ENCODE data around the gene SAFB. TPM values are rescaled to one million over a fixed set of nuclear protein-coding genes. Genes with fewer than 3 reads are reported as not detected.
"Not testable (repeated sequence)": the region's sequence is repeated elsewhere in the genome, so short reads cannot be mapped to it uniquely, and the experiment has no call there.

SAFB gene
- total RNA-seq, 1 experiment from 2014 or later = 68.7 TPM

- intact Hi-C loops (cut with micrococcal nuclease; ENCODE audit: unreplicated experiment) = no loop called here
- peaks cover 26% of the 10 kb centered on the region for H4K20me1 ChIP-seq (ENCODE audit: insufficient read depth)
- H3K9me2 ChIP-seq (ENCODE audit: insufficient read depth) = no peaks in the 10 kb centered on the region
- H3K27me3 ChIP-seq (ENCODE audit: insufficient read depth, low read depth) = no peaks in the 10 kb centered on the region
- H3K9me3 ChIP-seq (ENCODE audit: insufficient read depth, low read depth) = no peaks in the 10 kb centered on the region
- peaks cover 8% of the 10 kb centered on the region for H3K79me2 ChIP-seq (ENCODE audit: low read depth)
- H3K36me3 ChIP-seq (ENCODE audit: low read depth) = no peaks in the 10 kb centered on the region; the same call in 1 of the 2 replicates
- H3K27ac ChIP-seq = no peak overlapping the region
- ChIA-PET POLR2A (ENCODE audit: unreplicated experiment) (no interaction called here), CTCF (no interaction called here)
- H3K4me1 ChIP-seq (replicated peaks; ENCODE audit: insufficient read depth) = no peaks in the 10 kb centered on the region
- TF ChIP-seq EZH2 (IDR thresholded peaks at IDR 0.05; ENCODE audit: low read depth) (no peak), CTCF (conservative IDR thresholded peaks at IDR 0.05) (no peak)
- no TSS peak for BruUV-seq (replicated peaks)
- no peak overlapping the region for H2AFZ ChIP-seq
- no peak for DNase-seq
- H3K4me3 ChIP-seq = no peak overlapping the region
- no peak overlapping the region for H3K4me2 ChIP-seq
- peaks cover 21% of the 10 kb centered on the region; the same call in 1 of the 2 replicates for H3F3A ChIP-seq (ENCODE audit: insufficient read depth, low read depth)
Measured at GRCh38 chr19:5697890-5698634, 75.2 kb downstream of the SAFB start.

GRCh38 chr19:5698635-5699422 is 75.9 kb downstream of the SAFB start:
- Histone ChIP-seq H3K27ac (no peak overlapping the region), H3K4me1 (replicated peaks; ENCODE audit: insufficient read depth) (no peaks in the 10 kb centered on the region), H3K36me3 (ENCODE audit: low read depth) (no peaks in the 10 kb centered on the region; the same call in 1 of the 2 replicates), H4K20me1 (ENCODE audit: insufficient read depth) (peaks cover 23% of the 10 kb centered on the region), H3K9me2 (ENCODE audit: insufficient read depth) (no peaks in the 10 kb centered on the region), H3F3A (ENCODE audit: insufficient read depth, low read depth) (peaks cover 14% of the 10 kb centered on the region; the same call in 1 of the 2 replicates), H2AFZ (no peak overlapping the region), H3K79me2 (ENCODE audit: low read depth) (no peaks in the 10 kb centered on the region), H3K4me3 (no peak overlapping the region), H3K9me3 (ENCODE audit: insufficient read depth, low read depth) (no peaks in the 10 kb centered on the region), H3K27me3 (ENCODE audit: insufficient read depth, low read depth) (no peaks in the 10 kb centered on the region), H3K4me2 (no peak overlapping the region)
- BruUV-seq (replicated peaks) = no TSS peak
- POLR2A ChIA-PET (ENCODE audit: unreplicated experiment) = no interaction called here
- intact Hi-C loops (cut with micrococcal nuclease; ENCODE audit: unreplicated experiment) = no loop called here
- DNase-seq = no peak
- CTCF ChIA-PET = no interaction called here
- no peak for TF ChIP-seq CTCF (conservative IDR thresholded peaks at IDR 0.05)
- TF ChIP-seq EZH2 (IDR thresholded peaks at IDR 0.05; ENCODE audit: low read depth) = no peak

GRCh38 chr19:5700455-5701092 is 77.7 kb downstream of the SAFB start:
- Histone ChIP-seq H3K4me3 (no peak overlapping the region), H3K27ac (no peak overlapping the region), H3K4me1 (replicated peaks; ENCODE audit: insufficient read depth) (no peaks in the 10 kb centered on the region), H2AFZ (no peak overlapping the region), H4K20me1 (ENCODE audit: insufficient read depth) (peaks cover 10% of the 10 kb centered on the region), H3K9me2 (ENCODE audit: insufficient read depth) (no peaks in the 10 kb centered on the region), H3K27me3 (ENCODE audit: insufficient read depth, low read depth) (no peaks in the 10 kb centered on the region), H3K79me2 (ENCODE audit: low read depth) (no peaks in the 10 kb centered on the region), H3K36me3 (ENCODE audit: low read depth) (no peaks in the 10 kb centered on the region; the same call in 1 of the 2 replicates), H3K9me3 (ENCODE audit: insufficient read depth, low read depth) (no peaks in the 10 kb centered on the region), H3K4me2 (no peak overlapping the region), H3F3A (ENCODE audit: insufficient read depth, low read depth) (peaks cover 6% of the 10 kb centered on the region; the same call in 1 of the 2 replicates)
- ChIA-PET POLR2A (ENCODE audit: unreplicated experiment) (no interaction called here), CTCF (no interaction called here)
- TF ChIP-seq CTCF (conservative IDR thresholded peaks at IDR 0.05) = no peak
- TF ChIP-seq EZH2 (IDR thresholded peaks at IDR 0.05; ENCODE audit: low read depth) = no peak
- no peak for DNase-seq
- intact Hi-C loops (cut with micrococcal nuclease; ENCODE audit: unreplicated experiment) = no loop called here
- no TSS peak for BruUV-seq (replicated peaks)

- H3K4me1 ChIP-seq (replicated peaks; ENCODE audit: insufficient read depth); H3K9me2 ChIP-seq (ENCODE audit: insufficient read depth); H3K27ac ChIP-seq; H3F3A ChIP-seq (ENCODE audit: insufficient read depth, low read depth); H3K4me3 ChIP-seq; H3K27me3 ChIP-seq (ENCODE audit: insufficient read depth, low read depth); H3K36me3 ChIP-seq (ENCODE audit: low read depth); H4K20me1 ChIP-seq (ENCODE audit: insufficient read depth); BruUV-seq (replicated peaks); H3K4me2 ChIP-seq; CTCF ChIA-PET; intact Hi-C loops (cut with micrococcal nuclease; ENCODE audit: unreplicated experiment); H3K9me3 ChIP-seq (ENCODE audit: insufficient read depth, low read depth); DNase-seq; H2AFZ ChIP-seq; H3K79me2 ChIP-seq (ENCODE audit: low read depth): not testable (repeated sequence)
- POLR2A ChIA-PET (ENCODE audit: unreplicated experiment) = interaction anchor here (0.6 kb wide), 1 partner anchor 125 kb away, joined by 4 read pairs; no protein-coding TSS in a partner anchor
Measured at GRCh38 chr19:5702053-5702410, 79.1 kb downstream of the SAFB start.

All from PC-9 (cell line).